Activated T-cell treated with anti-CD3 and anti-CD28 coated beads, Interleukin-2, amount 50 U/mL, for 48 hours (primary cell): ENCODE measurements around the gene PRR30.

Source experiments
- DNase-seq, 2 experiments: peaks; one replicate each; pipeline ENCODE4 v3.0.0-alpha.2; 2020

Gene PRR30

GRCh38 chr2:27095745-27096651 is 43.2 kb downstream of the PRR30 start:
- peak; percentile 54 to 66 for DNase-seq

GRCh38 chr2:27095427-27095744 is 43.8 kb downstream of the PRR30 start:
- no peak for DNase-seq

- DNase-seq: no peak
Observed at GRCh38 chr2:27094353-27094984, 44.7 kb downstream of the PRR30 start.

GRCh38 chr2:27093430-27094352 is 45.5 kb downstream of the PRR30 start:
- no peak for DNase-seq

GRCh38 chr2:27092696-27093429 is 46.3 kb downstream of the PRR30 start:
- DNase-seq: no peak

DNA sequence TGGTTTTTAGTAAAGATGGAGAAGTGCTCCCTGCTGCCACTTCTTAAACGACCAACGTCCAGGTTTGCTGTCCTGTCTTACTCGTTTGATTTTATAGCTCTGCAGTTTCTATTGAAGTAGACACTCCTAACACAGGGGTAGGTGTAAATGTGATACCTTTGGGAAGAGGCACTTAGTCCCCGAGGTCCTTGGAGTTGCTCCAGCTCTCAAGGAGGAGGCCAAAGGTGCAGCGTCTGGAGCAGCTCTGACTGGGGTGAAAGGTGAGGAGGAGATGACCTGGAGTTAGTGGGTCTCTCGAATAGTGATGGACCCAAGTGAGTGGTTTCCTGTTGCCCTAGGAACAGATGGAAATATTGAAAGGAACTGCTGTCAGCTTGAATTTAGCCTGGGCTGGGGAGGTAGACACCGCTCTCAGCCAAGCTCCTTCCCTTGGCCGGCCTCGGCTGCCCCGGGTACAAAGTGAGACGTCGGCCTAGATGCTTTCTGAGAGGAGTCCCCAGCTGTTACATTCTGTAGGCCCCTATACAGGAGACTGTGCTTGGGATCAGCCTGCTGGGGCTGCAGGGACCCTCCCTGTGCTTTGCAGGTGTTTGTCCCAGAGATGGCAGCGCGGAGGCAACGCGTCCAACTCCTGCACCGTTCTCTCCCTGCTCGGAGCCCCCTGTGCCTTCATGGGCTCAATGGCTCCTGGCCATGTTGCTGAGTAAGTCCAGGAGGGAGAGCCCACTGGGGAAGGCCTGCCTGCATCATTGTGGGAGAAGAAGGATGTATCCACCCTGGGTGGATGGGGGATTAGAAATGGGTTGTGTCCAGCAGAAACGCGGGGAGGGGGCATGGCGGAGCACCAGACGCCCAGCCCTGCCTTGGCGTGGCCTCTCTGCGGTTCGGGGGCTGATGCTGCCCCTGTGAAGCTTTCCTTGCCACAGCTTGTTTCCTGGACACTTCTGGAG is 47.2 kb downstream of the PRR30 start:
- DNase-seq: no peak

GRCh38 chr2:27089111-27089954 is 49.9 kb downstream of the PRR30 start:
- DNase-seq: no peak

GRCh38 chr2:27088634-27089033 is 50.6 kb downstream of the PRR30 start:
- no peak for DNase-seq

DNA sequence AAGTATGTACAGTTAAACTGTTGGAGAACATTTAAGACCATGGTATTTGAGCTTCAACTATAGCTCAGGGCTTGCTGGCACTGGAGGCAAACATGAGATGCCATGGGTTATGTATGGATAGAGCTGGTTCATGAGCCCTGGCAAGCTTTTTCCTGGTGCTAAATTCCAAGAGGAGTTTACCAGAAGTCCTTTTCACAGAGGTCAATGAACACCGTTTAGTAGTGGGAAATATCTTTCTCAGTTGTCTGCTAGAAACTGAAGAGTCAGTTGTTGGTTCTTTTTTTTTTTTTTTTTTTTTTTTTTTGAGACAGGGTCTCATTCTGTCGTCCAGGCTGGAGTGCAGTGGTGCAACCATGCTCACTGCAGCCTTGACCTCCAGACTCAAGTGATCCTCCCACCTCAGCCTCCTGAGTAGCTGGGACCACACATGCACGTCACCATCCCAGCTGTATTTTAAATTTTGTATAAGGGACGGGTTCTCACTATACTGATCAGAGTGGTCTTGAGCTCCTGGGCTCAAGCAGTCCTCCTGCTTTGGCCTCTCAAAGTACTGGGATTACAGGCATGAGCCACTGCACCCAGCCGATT is 51.3 kb downstream of the PRR30 start:
- DNase-seq: no peak
